Tibial nerve (tissue), 4 donors: ENCODE results near the gene SP100. TPM values are rescaled to one million over a fixed set of nuclear protein-coding genes. Genes with fewer than 3 reads are reported as not detected.
"Not testable (repeated sequence)": the region's sequence is repeated elsewhere in the genome, so short reads cannot be mapped to it uniquely, and the experiment has no call there.

Source experiments
- DNase-seq, 2 donors: peaks; one replicate each; pipeline ENCODE4 v3.0.0-alpha.2; 2019; ENCODE audit warnings: low spot score in 2 of 2
- H3K27ac ChIP-seq, 4 donors: fragments of 200-600 bp; sonication (generic) in 3 of 4; one replicate each; pipeline ENCODE4 v1.5.1; 2017 to 2019; ENCODE audit warnings: mild to moderate bottlenecking in 1 of 4
- H3K27me3 ChIP-seq, 2 donors: fragments of 200-600 bp; sonication (generic) in 1 of 2; one replicate each; pipeline versions ENCODE4 v1.5.1 to v1.6.0; 2017 to 2019
- H3K36me3 ChIP-seq, 3 donors: fragments of 200-600 bp; sonication (generic); one replicate each; pipeline ENCODE4 v1.5.1; 2018 to 2019
- H3K4me1 ChIP-seq, 4 donors: fragments of 200-600 bp; sonication (generic) in 3 of 4; one replicate each; pipeline ENCODE4 v1.5.1; 2017 to 2019
- H3K4me3 ChIP-seq, 4 donors: fragments of 200-600 bp; sonication (generic) in 3 of 4; one replicate each; pipeline ENCODE4 v1.5.1; 2017 to 2019; ENCODE audit warnings: mild to moderate bottlenecking in 1 of 4, moderate library complexity in 1 of 4
- H3K9me3 ChIP-seq, 4 donors: fragments of 200-600 bp; sonication (generic) in 3 of 4; one replicate each; pipeline ENCODE4 v1.5.1; 2017 to 2019
- EP300 ChIP-seq, 2 donors: sonication (generic); formaldehyde crosslinking; IDR thresholded peaks; one replicate each; pipeline ENCODE4 v1.6.1; 2017; ENCODE audit warnings: antibody characterized with exemption in 2 of 2, mild to moderate bottlenecking in 1 of 2
- POLR2A ChIP-seq, 2 donors: fragments of 450-650 bp; IDR thresholded peaks; one replicate each; pipeline ENCODE4 v1.6.1; 2017; ENCODE audit warnings: antibody characterized with exemption in 2 of 2, mild to moderate bottlenecking in 2 of 2, moderate library complexity in 2 of 2
- WGBS, 2 donors: methylation state at CpG; one replicate each; pipeline ENCODE4 v1.1.5; 2018; 5-methylcytosine and 5-hydroxymethylcytosine counted together
- total RNA-seq, 4 donors: library from RNA; depleted of rRNA; stranded (reverse); fragments of >200 nt; gene quantifications; one replicate each; pipeline ENCODE4 v1.1.0, GENCODE V29; 2016
- TF ChIP-seq, protein P1 (sequence below), 5 experiments: fragments of 200-600 bp in 3 of 5; fragments of 450-650 bp in 2 of 5; sonication (generic) in 3 of 5; IDR thresholded peaks; one replicate each; pipeline ENCODE4 v1.5.1; 2016 to 2019; ENCODE audit warnings: antibody characterized with exemption in 5 of 5, mild to moderate bottlenecking in 3 of 5, moderate library complexity in 2 of 5

SP100 gene
- total RNA-seq, 4 donors from 2014 or later: 84.1 to 126 (median 108) TPM

DNA sequence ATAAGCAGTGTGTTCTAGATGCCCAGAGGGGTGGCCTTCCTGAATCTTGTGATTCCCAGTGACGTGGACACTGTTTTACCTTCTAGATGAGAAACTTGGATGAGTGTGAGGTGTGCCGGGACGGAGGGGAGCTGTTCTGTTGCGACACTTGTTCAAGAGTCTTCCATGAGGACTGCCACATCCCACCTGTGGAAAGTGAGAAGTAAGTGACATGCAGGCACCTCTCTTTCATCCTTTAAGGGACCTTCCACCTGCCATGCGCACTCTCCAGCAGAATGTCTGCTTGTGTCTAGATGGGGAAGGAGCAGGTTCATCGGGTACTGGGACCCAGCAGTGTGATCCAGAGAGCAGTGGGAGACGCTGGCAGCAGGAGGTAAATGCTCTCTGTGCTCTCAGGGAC is 16.0 kb upstream of the SP100 start:
- H3K4me3 ChIP-seq: no peak overlapping the region
- no peaks in the 10 kb centered on the region for H3K4me1 ChIP-seq
- no peaks in the 10 kb centered on the region for H3K27me3 ChIP-seq
- DNase-seq: no peak
- peaks cover 0 to 77% (median 6%) of the 10 kb centered on the region in 3 donors for H3K36me3 ChIP-seq
- H3K27ac ChIP-seq: no peak overlapping the region
- peaks cover 0 to 12% (median 0%) of the 10 kb centered on the region in 4 donors for H3K9me3 ChIP-seq
- WGBS, 2 donors: 95% methylated on average over 7 of the region's 7 CpGs
- TF ChIP-seq EP300 (IDR thresholded peaks at IDR 0.05): no peak
- no peak for TF ChIP-seq POLR2A (IDR thresholded peaks at IDR 0.05)
- TF ChIP-seq, protein P1, sequence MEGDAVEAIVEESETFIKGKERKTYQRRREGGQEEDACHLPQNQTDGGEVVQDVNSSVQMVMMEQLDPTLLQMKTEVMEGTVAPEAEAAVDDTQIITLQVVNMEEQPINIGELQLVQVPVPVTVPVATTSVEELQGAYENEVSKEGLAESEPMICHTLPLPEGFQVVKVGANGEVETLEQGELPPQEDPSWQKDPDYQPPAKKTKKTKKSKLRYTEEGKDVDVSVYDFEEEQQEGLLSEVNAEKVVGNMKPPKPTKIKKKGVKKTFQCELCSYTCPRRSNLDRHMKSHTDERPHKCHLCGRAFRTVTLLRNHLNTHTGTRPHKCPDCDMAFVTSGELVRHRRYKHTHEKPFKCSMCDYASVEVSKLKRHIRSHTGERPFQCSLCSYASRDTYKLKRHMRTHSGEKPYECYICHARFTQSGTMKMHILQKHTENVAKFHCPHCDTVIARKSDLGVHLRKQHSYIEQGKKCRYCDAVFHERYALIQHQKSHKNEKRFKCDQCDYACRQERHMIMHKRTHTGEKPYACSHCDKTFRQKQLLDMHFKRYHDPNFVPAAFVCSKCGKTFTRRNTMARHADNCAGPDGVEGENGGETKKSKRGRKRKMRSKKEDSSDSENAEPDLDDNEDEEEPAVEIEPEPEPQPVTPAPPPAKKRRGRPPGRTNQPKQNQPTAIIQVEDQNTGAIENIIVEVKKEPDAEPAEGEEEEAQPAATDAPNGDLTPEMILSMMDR (IDR thresholded peaks at IDR 0.05): no peak

DNA sequence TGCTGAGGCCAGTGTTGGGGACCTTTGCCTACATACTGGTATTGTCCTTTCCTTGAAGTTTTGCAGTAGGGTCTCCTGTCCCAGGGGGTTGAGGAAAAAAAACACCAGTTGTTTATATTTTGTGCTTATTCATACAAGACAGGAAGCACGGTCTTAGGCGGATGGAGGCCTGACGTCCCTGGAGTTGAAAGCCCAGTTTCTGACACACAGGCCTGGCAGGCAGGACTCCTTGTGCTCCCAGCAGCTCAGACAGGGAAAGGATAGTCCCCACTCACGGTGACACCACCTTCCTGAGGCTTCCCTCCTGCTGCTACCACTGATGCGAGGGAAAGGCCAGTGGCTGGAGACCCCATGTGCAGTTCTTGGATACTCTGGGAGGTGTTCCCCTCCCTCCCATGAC is 15.5 kb upstream of the SP100 start:
- no peak for TF ChIP-seq POLR2A (IDR thresholded peaks at IDR 0.05)
- TF ChIP-seq EP300 (IDR thresholded peaks at IDR 0.05): no peak
- TF ChIP-seq, protein P1 (IDR thresholded peaks at IDR 0.05): no peak
- peaks cover 0 to 10% (median 0%) of the 10 kb centered on the region in 4 donors for H3K9me3 ChIP-seq
- no peak overlapping the region for H3K27ac ChIP-seq
- no peaks in the 10 kb centered on the region for H3K4me1 ChIP-seq
- DNase-seq: no peak
- H3K4me3 ChIP-seq: no peak overlapping the region
- H3K27me3 ChIP-seq: no peaks in the 10 kb centered on the region
- peaks cover 0 to 77% (median 2%) of the 10 kb centered on the region in 3 donors for H3K36me3 ChIP-seq
- WGBS, 2 donors: 60 to 68% methylated on average over 5 of the region's 5 CpGs

DNA sequence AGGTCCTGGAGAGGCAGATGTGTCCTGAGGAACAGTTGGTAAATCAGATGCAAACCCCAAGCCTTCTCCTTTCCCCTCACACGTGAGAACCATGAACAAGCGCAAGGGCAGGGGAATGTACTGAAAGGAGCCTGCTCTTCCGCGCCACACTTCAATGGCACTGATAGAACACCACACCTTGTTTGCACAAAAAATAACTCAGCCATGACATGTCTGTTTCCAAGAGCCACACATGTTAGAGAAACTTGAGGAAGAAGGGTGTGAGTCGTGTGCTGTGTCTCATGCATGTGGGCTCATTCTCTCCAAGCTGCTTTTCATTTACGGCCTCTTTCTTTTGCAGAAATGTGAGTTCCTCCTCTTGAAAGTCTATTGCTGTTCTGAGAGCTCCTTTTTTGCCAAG is 15.0 kb upstream of the SP100 start:
- peaks cover 0 to 75% (median 0%) of the 10 kb centered on the region in 3 donors for H3K36me3 ChIP-seq
- 81 to 86% methylated on average over 2 of the region's 6 CpGs for WGBS, 2 donors
- H3K4me1 ChIP-seq: not testable (repeated sequence)

DNA sequence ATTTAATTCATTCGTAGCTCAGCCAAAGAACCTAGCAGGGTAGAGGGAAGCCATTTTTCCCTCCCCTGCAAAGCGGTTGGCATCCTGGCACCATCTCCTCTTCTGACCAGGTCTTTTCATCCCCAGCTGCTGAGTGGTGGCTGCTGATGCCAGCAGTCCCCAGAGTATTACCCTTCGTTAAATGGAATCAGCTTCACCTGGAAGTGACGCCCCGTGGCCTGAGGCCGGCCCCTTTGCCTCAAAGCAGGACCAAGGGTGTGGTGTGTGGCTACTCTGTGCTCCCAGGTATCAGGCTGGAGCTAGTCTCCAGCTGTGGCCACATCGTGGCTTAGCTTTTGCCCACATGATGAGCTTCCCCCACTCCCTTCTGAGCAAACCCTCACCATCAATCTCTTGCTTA is 12.3 kb upstream of the SP100 start:
- DNase-seq: no peak
- WGBS, 2 donors: 82 to 93% methylated on average over 7 of the region's 7 CpGs
- no peaks in the 10 kb centered on the region for H3K9me3 ChIP-seq
- peaks cover 0 to 55% (median 0%) of the 10 kb centered on the region in 3 donors for H3K36me3 ChIP-seq
- H3K27me3 ChIP-seq: no peaks in the 10 kb centered on the region
- H3K4me1 ChIP-seq: peaks cover 0 to 11% (median 4%) of the 10 kb centered on the region in 4 donors
- no peak overlapping the region for H3K4me3 ChIP-seq
- TF ChIP-seq POLR2A (IDR thresholded peaks at IDR 0.05): no peak
- TF ChIP-seq EP300 (IDR thresholded peaks at IDR 0.05): no peak
- TF ChIP-seq, protein P1 (IDR thresholded peaks at IDR 0.05): no peak
- no peak overlapping the region for H3K27ac ChIP-seq

More for the DNA sequence above, 15.0 kb upstream of the SP100 start:
- not testable (repeated sequence) for H3K27me3 ChIP-seq, H3K27ac ChIP-seq, H3K4me3 ChIP-seq, DNase-seq, H3K9me3 ChIP-seq

DNA sequence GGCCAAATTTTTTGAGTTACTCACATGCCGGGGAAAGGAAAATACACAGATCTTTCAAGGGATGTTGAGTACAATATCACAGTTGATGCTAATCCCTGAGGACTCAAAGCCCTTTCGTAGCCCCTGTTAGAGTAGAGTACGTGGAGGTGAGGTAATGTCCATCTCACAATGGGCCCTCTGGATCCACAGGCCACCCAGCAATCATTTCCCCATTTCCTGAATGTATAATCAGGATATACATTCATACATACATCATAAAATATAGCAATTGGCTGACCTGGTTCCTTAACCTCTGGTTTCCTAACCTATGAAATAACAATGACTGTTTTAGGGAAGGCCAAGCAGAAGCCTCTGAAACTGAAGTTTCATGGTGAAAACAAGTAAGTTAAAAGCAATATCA is 10.2 kb upstream of the SP100 start:
- no peak overlapping the region for H3K4me3 ChIP-seq
- H3K4me1 ChIP-seq: peaks cover 0 to 31% (median 16%) of the 10 kb centered on the region in 4 donors
- no peaks in the 10 kb centered on the region for H3K9me3 ChIP-seq
- H3K36me3 ChIP-seq: peaks cover 0 to 41% (median 0%) of the 10 kb centered on the region in 3 donors
- 70 to 80% methylated on average over 3 of the region's 3 CpGs for WGBS, 2 donors
- TF ChIP-seq EP300 (IDR thresholded peaks at IDR 0.05) (no peak), POLR2A (IDR thresholded peaks at IDR 0.05) (no peak)
- TF ChIP-seq, protein P1 (IDR thresholded peaks at IDR 0.05): no peak
- no peak for DNase-seq
- no peaks in the 10 kb centered on the region for H3K27me3 ChIP-seq
- no peak overlapping the region for H3K27ac ChIP-seq
